ENCODE measurements around the gene DDAH1. TPM values are rescaled to one million over a fixed set of nuclear protein-coding genes. Genes with fewer than 3 reads are reported as not detected.

Gene DDAH1
- total RNA-seq, 2 experiments from 2014 or later: not detected

- Mint-ChIP-seq H3K9me3 (no peaks in the 10 kb centered on the region), H3K27ac (no peak overlapping the region), H3K4me3 (no peak overlapping the region), H3K4me1 (ENCODE audit: low read depth) (no peaks in the 10 kb centered on the region), H3K27me3 (no peaks in the 10 kb centered on the region), H3K36me3 (ENCODE audit: low read depth) (no peaks in the 10 kb centered on the region)
- Histone ChIP-seq H3K27me3 (ENCODE audit: control insufficient read depth in 1 of 2, insufficient read depth in 2 of 2, low read length in 2 of 2) (no peaks in the 10 kb centered on the region), H3K9me3 (ENCODE audit: control insufficient read depth in 1 of 2, insufficient read depth in 1 of 2, low read length in 2 of 2) (no peaks in the 10 kb centered on the region), H3K4me1 (ENCODE audit: insufficient read depth, low read length) (no peaks in the 10 kb centered on the region), H3K27ac (ENCODE audit: low read depth in 1 of 2, low read length in 2 of 2) (no peak overlapping the region), H3K36me3 (ENCODE audit: insufficient read depth, low read length) (no peaks in the 10 kb centered on the region), H3K4me3 (ENCODE audit: low read length) (no peak overlapping the region)
- CTCF ChIA-PET: no interaction called here
- no peak for DNase-seq
- intact Hi-C loops (cut with DNase I, micrococcal nuclease): no loop called here
- TF ChIP-seq CTCF (IDR thresholded peaks at IDR 0.05): no peak
- no peak for ATAC-seq (ENCODE audit: poor library complexity)
- POLR2A ChIA-PET: interaction anchor here (1.4 kb wide), 1 partner anchor 15 kb away, joined by 3 read pairs; the partner anchor contains the start of gene BCL10
Observed at GRCh38 chr1:85290826-85291225, 174.1 kb downstream of the DDAH1 start.

- H3K4me1 ChIP-seq (ENCODE audit: insufficient read depth, low read length): no peaks in the 10 kb centered on the region
- no peaks in the 10 kb centered on the region for H3K4me1 Mint-ChIP-seq (ENCODE audit: low read depth)
- H3K36me3 ChIP-seq (ENCODE audit: insufficient read depth, low read length): no peaks in the 10 kb centered on the region
- no peak overlapping the region for H3K4me3 ChIP-seq (ENCODE audit: low read length)
- H3K36me3 Mint-ChIP-seq (ENCODE audit: low read depth): no peaks in the 10 kb centered on the region
- POLR2A ChIA-PET: interaction anchor here (1.4 kb wide), 1 partner anchor 14 kb away, joined by 3 read pairs; the partner anchor contains the start of gene BCL10
- DNase-seq: no peak
- TF ChIP-seq CTCF (IDR thresholded peaks at IDR 0.05): no peak
- ATAC-seq (ENCODE audit: poor library complexity): no peak
- H3K27ac Mint-ChIP-seq: no peak overlapping the region
- no peaks in the 10 kb centered on the region for H3K9me3 Mint-ChIP-seq
- H3K27me3 ChIP-seq (ENCODE audit: control insufficient read depth in 1 of 2, insufficient read depth in 2 of 2, low read length in 2 of 2): no peaks in the 10 kb centered on the region
- no peak overlapping the region for H3K27ac ChIP-seq (ENCODE audit: low read depth in 1 of 2, low read length in 2 of 2)
- no peaks in the 10 kb centered on the region for H3K27me3 Mint-ChIP-seq
- CTCF ChIA-PET: no interaction called here
- H3K9me3 ChIP-seq (ENCODE audit: control insufficient read depth in 1 of 2, insufficient read depth in 1 of 2, low read length in 2 of 2): no peaks in the 10 kb centered on the region
- intact Hi-C loops (cut with DNase I, micrococcal nuclease): no loop called here
- H3K4me3 Mint-ChIP-seq: no peak overlapping the region
Observed at GRCh38 chr1:85289848-85290335, 175.1 kb downstream of the DDAH1 start.

GRCh38 chr1:85289207-85289847, 175.6 kb downstream of the DDAH1 start:
- CTCF ChIA-PET: no interaction called here
- ATAC-seq (ENCODE audit: poor library complexity): no peak

More at GRCh38 chr1:85289207-85289847, 175.6 kb downstream of the DDAH1 start:
- no peaks in the 10 kb centered on the region for H3K9me3 ChIP-seq (ENCODE audit: control insufficient read depth in 1 of 2, insufficient read depth in 1 of 2, low read length in 2 of 2)
- intact Hi-C loops (cut with DNase I, micrococcal nuclease): no loop called here
- H3K4me3 ChIP-seq (ENCODE audit: low read length): no peak overlapping the region
- H3K27me3 Mint-ChIP-seq: no peaks in the 10 kb centered on the region
- H3K36me3 ChIP-seq (ENCODE audit: insufficient read depth, low read length): no peaks in the 10 kb centered on the region
- no peaks in the 10 kb centered on the region for H3K27me3 ChIP-seq (ENCODE audit: control insufficient read depth in 1 of 2, insufficient read depth in 2 of 2, low read length in 2 of 2)
- no peaks in the 10 kb centered on the region for H3K36me3 Mint-ChIP-seq (ENCODE audit: low read depth)
- H3K4me1 Mint-ChIP-seq (ENCODE audit: low read depth): no peaks in the 10 kb centered on the region
- POLR2A ChIA-PET: interaction anchor here (0.6 to 1.4 kb wide), 2 partner anchors 13 kb away, joined by 3 read pairs; partner anchors contain the start of gene BCL10
- TF ChIP-seq CTCF (IDR thresholded peaks at IDR 0.05): no peak
- no peak overlapping the region for H3K4me3 Mint-ChIP-seq
- H3K27ac ChIP-seq (ENCODE audit: low read depth in 1 of 2, low read length in 2 of 2): no peak overlapping the region
- peak in 1 of 14 experiments; percentile 33 for DNase-seq
- H3K9me3 Mint-ChIP-seq: no peaks in the 10 kb centered on the region
- no peaks in the 10 kb centered on the region for H3K4me1 ChIP-seq (ENCODE audit: insufficient read depth, low read length)
- H3K27ac Mint-ChIP-seq: no peak overlapping the region
